H9 (cell line): Measurements from ENCODE around the gene TMEM132D. TPM values are rescaled to one million over a fixed set of nuclear protein-coding genes. Genes with fewer than 3 reads are reported as not detected.

ENCODE experiments used
- DNase-seq: peaks from one replicate; pipeline ENCODE4 v3.0.0-alpha.2; 2017
- H2AFZ ChIP-seq: one replicate; pipeline ENCODE4 v1.6.1; 2013; ENCODE audit warnings: mild to moderate bottlenecking, low read length, control low read depth, moderate library complexity
- H2AK5ac ChIP-seq: 2 replicates; pipeline ENCODE4 v1.6.1; 2013; ENCODE audit warnings: low read length, control low read depth, mixed read lengths; ENCODE audit not compliant: insufficient read length
- H2BK120ac ChIP-seq: one replicate; pipeline ENCODE4 v1.6.1; 2013; ENCODE audit warnings: low read depth, mild to moderate bottlenecking, low read length, control low read depth, inconsistent platforms; ENCODE audit not compliant: poor library complexity, severe bottlenecking
- H2BK12ac ChIP-seq: 2 replicates; pipeline ENCODE4 v1.6.1; 2013; ENCODE audit warnings: low read length, control low read depth, mixed read lengths, low read depth; ENCODE audit not compliant: insufficient read length
- H2BK15ac ChIP-seq: 2 replicates; pipeline ENCODE4 v1.6.1; 2013; ENCODE audit warnings: low read depth, low read length, control low read depth
- H2BK20ac ChIP-seq: one replicate; pipeline ENCODE4 v1.6.1; 2013; ENCODE audit warnings: low read depth, mild to moderate bottlenecking, low read length, control low read depth, inconsistent platforms; ENCODE audit not compliant: poor library complexity, severe bottlenecking
- H2BK5ac ChIP-seq: 2 replicates; pipeline ENCODE4 v1.6.1; 2013; ENCODE audit warnings: low read length, control low read depth, mixed read lengths; ENCODE audit not compliant: insufficient read length
- H3K14ac ChIP-seq: 2 replicates; pipeline ENCODE4 v1.6.1; 2013; ENCODE audit warnings: low read length, control low read depth; ENCODE audit not compliant: insufficient read depth
- H3K18ac ChIP-seq: 2 replicates; pipeline ENCODE4 v1.6.1; 2013; ENCODE audit warnings: low read depth, mild to moderate bottlenecking, mixed read lengths, low read length, control low read depth; ENCODE audit not compliant: insufficient read length
- H3K23ac ChIP-seq: 2 replicates; pipeline ENCODE4 v1.6.1; 2013; ENCODE audit warnings: low read length, control low read depth, mixed read lengths, low read depth; ENCODE audit not compliant: insufficient read length
- H3K23me2 ChIP-seq: 2 replicates; pipeline ENCODE4 v1.6.1; 2013; ENCODE audit warnings: low read depth, mild to moderate bottlenecking, mixed read lengths, low read length, control low read depth; ENCODE audit not compliant: insufficient read length, poor library complexity, severe bottlenecking
- H3K27ac ChIP-seq: 2 replicates; pipeline ENCODE4 v1.5.1; 2013; ENCODE audit warnings: low read length, control low read depth, mixed read lengths, low read depth; ENCODE audit not compliant: insufficient read length
- H3K27me3 ChIP-seq: 2 replicates; pipeline ENCODE4 v1.6.1; 2013; ENCODE audit warnings: low read length, control low read depth, inconsistent platforms; ENCODE audit not compliant: insufficient read depth
- H3K4ac ChIP-seq: 2 replicates; pipeline ENCODE4 v1.6.1; 2013; ENCODE audit warnings: low read depth, mild to moderate bottlenecking, control low read depth, inconsistent platforms, low read length, moderate library complexity
- H3K4me1 ChIP-seq: 2 replicates; pipeline ENCODE4 v1.6.1; 2013; ENCODE audit warnings: low read length, control low read depth, inconsistent platforms; ENCODE audit not compliant: insufficient read depth
- H3K4me2 ChIP-seq: 2 replicates; pipeline ENCODE4 v1.6.1; 2013; ENCODE audit warnings: low read length, control low read depth, mixed read lengths; ENCODE audit not compliant: insufficient read length, insufficient read depth
- H3K56ac ChIP-seq: 2 replicates; pipeline ENCODE4 v1.6.1; 2013; ENCODE audit warnings: low read depth, mild to moderate bottlenecking, mixed read lengths, low read length, control low read depth; ENCODE audit not compliant: insufficient read length
- H3K79me1 ChIP-seq: 2 replicates; pipeline ENCODE4 v1.6.1; 2013; ENCODE audit warnings: low read depth, mild to moderate bottlenecking, moderate library complexity, low read length, control low read depth, inconsistent platforms; ENCODE audit not compliant: insufficient read depth, poor library complexity, severe bottlenecking
- H3K79me2 ChIP-seq: 2 replicates; pipeline ENCODE4 v1.6.1; 2013; ENCODE audit warnings: low read length, control low read depth, inconsistent platforms; ENCODE audit not compliant: insufficient read depth
- H3K9ac ChIP-seq: 2 replicates; pipeline ENCODE4 v1.6.1; 2013; ENCODE audit warnings: low read length, control low read depth, mixed read lengths; ENCODE audit not compliant: insufficient read length; ENCODE audit errors: extremely low read depth
- H3K9me3 ChIP-seq: one replicate; pipeline ENCODE4 v1.6.1; 2013; ENCODE audit warnings: low read depth, low read length, inconsistent platforms; ENCODE audit not compliant: control insufficient read depth
- H3T11ph ChIP-seq: one replicate; pipeline ENCODE4 v1.6.1; 2013; ENCODE audit warnings: mild to moderate bottlenecking, low read length, control low read depth, inconsistent platforms
- H4K20me1 ChIP-seq: one replicate; pipeline ENCODE4 v1.6.1; 2013; ENCODE audit not compliant: control insufficient read depth, insufficient read length, insufficient read depth
- H4K5ac ChIP-seq: 2 replicates; pipeline ENCODE4 v1.6.1; 2013; ENCODE audit warnings: low read depth, mild to moderate bottlenecking, mixed read lengths, low read length, control low read depth; ENCODE audit not compliant: insufficient read length
- H4K8ac ChIP-seq: replicated peaks from 2 replicates; pipeline ENCODE4 v1.6.1; 2013; ENCODE audit warnings: low read length, control low read depth, mixed read lengths, low read depth; ENCODE audit not compliant: insufficient read length
- H4K91ac ChIP-seq: 2 replicates; pipeline ENCODE4 v1.6.1; 2013; ENCODE audit warnings: low read depth, mild to moderate bottlenecking, moderate library complexity, mixed read lengths, low read length, control low read depth; ENCODE audit not compliant: insufficient read length
- H3K27ac Mint-ChIP-seq, 3 experiments: 2 replicates in 2 of 3; 3 replicates in 1 of 3; pipeline ENCODE4 v1.8.0; 2020 to 2021; ENCODE audit warnings: mixed read lengths in 3 of 3, mild to moderate bottlenecking in 1 of 3, moderate library complexity in 1 of 3
- H3K27me3 Mint-ChIP-seq: 2 replicates; pipeline ENCODE4 v1.8.0; 2021; ENCODE audit warnings: low read depth, mild to moderate bottlenecking, moderate library complexity, mixed read lengths
- H3K36me3 Mint-ChIP-seq, 3 experiments: 2 replicates in 2 of 3; 3 replicates in 1 of 3; pipeline ENCODE4 v1.8.0; 2020 to 2021; ENCODE audit warnings: low read depth in 3 of 3, mixed read lengths in 3 of 3; ENCODE audit not compliant: insufficient read depth in 1 of 3
- H3K4me1 Mint-ChIP-seq, 2 experiments: 2 replicates each; pipeline ENCODE4 v1.8.0; 2020; ENCODE audit warnings: mixed read lengths in 2 of 2
- H3K4me3 Mint-ChIP-seq, 2 experiments: 2 replicates in 1 of 2; 3 replicates in 1 of 2; pipeline ENCODE4 v1.8.0; 2020 to 2021; ENCODE audit warnings: mild to moderate bottlenecking in 2 of 2, mixed read lengths in 2 of 2, moderate library complexity in 1 of 2
- H3K9me3 Mint-ChIP-seq, 2 experiments: 2 replicates in 1 of 2; 3 replicates in 1 of 2; pipeline ENCODE4 v1.8.0; 2020; ENCODE audit warnings: mild to moderate bottlenecking in 2 of 2, mixed read lengths in 2 of 2, moderate library complexity in 1 of 2
- WGBS: extraction: QIAGEN DNeasy Blood & Tissue Kit; methylation state at CpG from one replicate; pipeline ENCODE4 v1.1.7; 2013; ENCODE audit warnings: missing lambda C conversion rate, low lambda C conversion rate, mixed read lengths; ENCODE audit not compliant: insufficient read length; ENCODE audit errors: extremely low coverage; 5-methylcytosine and 5-hydroxymethylcytosine counted together
- total RNA-seq: library from RNA; stranded (reverse); gene quantifications from 2 replicates; pipeline ENCODE4 v1.2.1, GENCODE V29; 2021
- TF ChIP-seq, protein P1 (sequence below): fragments of 200-600 bp; sonication (generic); conservative IDR thresholded peaks from 3 replicates; pipeline ENCODE4 v1.8.0; 2021; ENCODE audit warnings: antibody characterized with exemption, mild to moderate bottlenecking

The TMEM132D gene
- total RNA-seq, 1 experiment from 2014 or later: 6.1 TPM

DNA sequence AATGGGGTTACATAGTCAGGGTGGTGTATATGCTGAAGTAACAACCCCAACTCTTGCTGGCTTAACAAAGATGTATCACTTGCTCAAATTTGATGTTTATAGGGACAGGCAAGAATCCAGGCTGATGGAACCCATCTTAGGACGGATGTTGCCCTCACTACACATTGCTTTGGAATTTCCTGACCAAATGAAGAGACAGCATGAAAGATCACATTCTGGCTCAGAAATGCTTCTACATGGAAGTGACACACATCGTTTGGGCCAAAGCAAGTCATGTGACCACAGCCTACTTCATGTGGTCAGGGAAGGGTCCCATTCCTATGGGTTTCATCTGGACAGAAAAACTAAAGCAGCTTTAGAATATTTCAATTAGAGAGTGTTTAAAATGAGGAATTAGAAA lies 345.8 kb downstream of the TMEM132D start:
- Histone ChIP-seq H3K9me3 (no peaks in the 10 kb centered on the region), H3K4me2 (no peak overlapping the region), H3K27ac (no peak overlapping the region), H4K5ac (no peak overlapping the region), H3K79me2 (no peaks in the 10 kb centered on the region), H3K27me3 (no peaks in the 10 kb centered on the region), H4K91ac (no peak overlapping the region), H3K14ac (no peak overlapping the region), H3K4me1 (no peaks in the 10 kb centered on the region), H4K20me1 (no peaks in the 10 kb centered on the region), H3K4ac (no peak overlapping the region), H3K56ac (no peak overlapping the region), H3K23me2 (no peaks in the 10 kb centered on the region), H2BK12ac (no peak overlapping the region), H2AK5ac (no peak overlapping the region), H2BK5ac (no peak overlapping the region), H2BK15ac (no peak overlapping the region), H2BK120ac (no peak overlapping the region), H2AFZ (no peak overlapping the region), H3K18ac (no peak overlapping the region), H2BK20ac (no peak overlapping the region), H3T11ph (no peak overlapping the region), H3K9ac (no peak overlapping the region), H3K23ac (no peak overlapping the region), H3K79me1 (no peaks in the 10 kb centered on the region), H4K8ac (no peak overlapping the region)
- H3K36me3 Mint-ChIP-seq: no peaks in the 10 kb centered on the region
- no CpG with 5 or more reads among the region's 2 CpGs for WGBS
- H3K9me3 Mint-ChIP-seq: no peaks in the 10 kb centered on the region
- TF ChIP-seq, protein P1, sequence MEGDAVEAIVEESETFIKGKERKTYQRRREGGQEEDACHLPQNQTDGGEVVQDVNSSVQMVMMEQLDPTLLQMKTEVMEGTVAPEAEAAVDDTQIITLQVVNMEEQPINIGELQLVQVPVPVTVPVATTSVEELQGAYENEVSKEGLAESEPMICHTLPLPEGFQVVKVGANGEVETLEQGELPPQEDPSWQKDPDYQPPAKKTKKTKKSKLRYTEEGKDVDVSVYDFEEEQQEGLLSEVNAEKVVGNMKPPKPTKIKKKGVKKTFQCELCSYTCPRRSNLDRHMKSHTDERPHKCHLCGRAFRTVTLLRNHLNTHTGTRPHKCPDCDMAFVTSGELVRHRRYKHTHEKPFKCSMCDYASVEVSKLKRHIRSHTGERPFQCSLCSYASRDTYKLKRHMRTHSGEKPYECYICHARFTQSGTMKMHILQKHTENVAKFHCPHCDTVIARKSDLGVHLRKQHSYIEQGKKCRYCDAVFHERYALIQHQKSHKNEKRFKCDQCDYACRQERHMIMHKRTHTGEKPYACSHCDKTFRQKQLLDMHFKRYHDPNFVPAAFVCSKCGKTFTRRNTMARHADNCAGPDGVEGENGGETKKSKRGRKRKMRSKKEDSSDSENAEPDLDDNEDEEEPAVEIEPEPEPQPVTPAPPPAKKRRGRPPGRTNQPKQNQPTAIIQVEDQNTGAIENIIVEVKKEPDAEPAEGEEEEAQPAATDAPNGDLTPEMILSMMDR: no peak
- no peak overlapping the region for H3K4me3 Mint-ChIP-seq
- no peak for DNase-seq
- H3K27me3 Mint-ChIP-seq: no peaks in the 10 kb centered on the region
- H3K4me1 Mint-ChIP-seq: no peaks in the 10 kb centered on the region
- H3K27ac Mint-ChIP-seq: no peak overlapping the region
